Effector memory CD4-positive, alpha-beta T cell (primary cell): ENCODE measurements around the gene ZNF787.
A peak's percentile ranks its signal among the peaks of the same experiment; 100 is the strongest.

Experiments
- DNase-seq, 3 donors: peaks; one replicate each; pipeline ENCODE4 v3.0.0-alpha.2; 2020
- H3K27ac ChIP-seq: 2 replicates; pipeline ENCODE4 v1.7.0; 2013; ENCODE audit warnings: mild to moderate bottlenecking, low read length, moderate library complexity; ENCODE audit not compliant: insufficient read depth, poor library complexity, severe bottlenecking
- H3K27me3 ChIP-seq: replicated peaks from 2 replicates; pipeline ENCODE4 v1.7.0; 2013; ENCODE audit warnings: mild to moderate bottlenecking, low read length; ENCODE audit not compliant: insufficient read depth, control insufficient read depth, poor library complexity, severe bottlenecking
- H3K36me3 ChIP-seq: 2 replicates; pipeline ENCODE4 v1.7.0; 2013; ENCODE audit warnings: mild to moderate bottlenecking, low read length, moderate library complexity; ENCODE audit not compliant: control insufficient read depth, insufficient read depth
- H3K4me1 ChIP-seq: 2 replicates; pipeline ENCODE4 v1.7.0; 2013; ENCODE audit warnings: low read length, mild to moderate bottlenecking; ENCODE audit not compliant: control insufficient read depth, insufficient read depth, poor library complexity, severe bottlenecking
- H3K4me3 ChIP-seq: 2 replicates; pipeline ENCODE4 v1.7.0; 2013; ENCODE audit warnings: low read length, low read depth, mild to moderate bottlenecking; ENCODE audit not compliant: insufficient read depth, poor library complexity, severe bottlenecking
- H3K9me3 ChIP-seq: 2 replicates; pipeline ENCODE4 v1.7.0; 2013; ENCODE audit warnings: mild to moderate bottlenecking, low read length, moderate library complexity; ENCODE audit not compliant: control insufficient read depth

The ZNF787 gene

GRCh38 chr19:56089344-56089743 is 31.8 kb downstream of the ZNF787 start:
- Histone ChIP-seq H3K27ac (no peak overlapping the region), H3K4me1 (no peaks in the 10 kb centered on the region), H3K9me3 (no peaks in the 10 kb centered on the region), H3K27me3 (no peaks in the 10 kb centered on the region), H3K4me3 (no peak overlapping the region), H3K36me3 (peaks cover 18% of the 10 kb centered on the region)
- DNase-seq, result no peak

GRCh38 chr19:56088497-56089215 is 32.4 kb downstream of the ZNF787 start:
- Histone ChIP-seq H3K4me3 (no peak overlapping the region), H3K4me1 (no peaks in the 10 kb centered on the region), H3K9me3 (no peaks in the 10 kb centered on the region), H3K27ac (no peak overlapping the region), H3K27me3 (no peaks in the 10 kb centered on the region), H3K36me3 (peaks cover 18% of the 10 kb centered on the region)
- DNase-seq, result no peak

DNA sequence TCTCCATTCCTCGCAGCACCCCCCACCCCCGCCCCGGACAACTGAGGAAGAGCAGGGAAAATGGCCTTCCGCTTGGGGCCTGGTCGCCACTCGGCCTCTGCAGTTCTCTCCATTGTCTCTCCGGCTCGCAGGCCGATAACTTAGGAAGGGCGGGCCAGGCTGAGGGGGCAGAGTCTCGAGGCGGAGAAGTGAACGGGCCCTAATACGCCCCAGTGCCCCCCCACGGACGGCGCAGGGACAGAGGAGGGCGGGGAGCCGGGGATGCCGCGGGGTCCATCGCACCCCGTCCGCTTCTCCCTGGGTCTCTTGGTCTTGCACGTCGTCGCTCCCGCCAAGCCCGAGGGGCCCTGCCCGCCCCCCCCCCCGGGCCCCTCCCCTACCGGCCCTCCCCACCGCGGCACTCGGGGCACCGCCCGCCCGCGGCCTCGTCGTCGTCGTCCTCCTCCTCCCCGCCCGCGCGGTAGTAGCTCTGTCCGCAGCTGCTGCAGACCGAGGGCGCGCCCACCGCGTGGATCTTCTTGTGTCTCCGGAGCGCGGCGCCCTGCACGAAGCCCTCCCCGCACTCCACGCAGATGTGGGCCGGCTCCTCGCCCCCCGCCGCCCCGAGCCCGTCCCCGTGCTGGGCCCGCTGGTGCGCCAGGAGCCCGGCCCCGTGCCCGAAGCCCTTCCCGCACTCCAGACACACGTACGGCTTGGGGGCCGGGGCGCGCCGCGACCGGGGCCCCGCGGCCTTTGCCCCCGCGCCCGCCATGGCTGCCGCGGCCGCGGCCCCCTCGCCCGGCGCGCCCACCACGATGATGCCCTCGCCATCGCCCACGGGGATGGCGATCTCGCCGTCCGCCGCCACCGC is 33.2 kb downstream of the ZNF787 start:
- no peak for DNase-seq
- Histone ChIP-seq H3K4me3 (no peak overlapping the region), H3K4me1 (no peaks in the 10 kb centered on the region), H3K27me3 (no peaks in the 10 kb centered on the region), H3K36me3 (peaks cover 18% of the 10 kb centered on the region), H3K9me3 (no peaks in the 10 kb centered on the region), H3K27ac (no peak overlapping the region)

DNA sequence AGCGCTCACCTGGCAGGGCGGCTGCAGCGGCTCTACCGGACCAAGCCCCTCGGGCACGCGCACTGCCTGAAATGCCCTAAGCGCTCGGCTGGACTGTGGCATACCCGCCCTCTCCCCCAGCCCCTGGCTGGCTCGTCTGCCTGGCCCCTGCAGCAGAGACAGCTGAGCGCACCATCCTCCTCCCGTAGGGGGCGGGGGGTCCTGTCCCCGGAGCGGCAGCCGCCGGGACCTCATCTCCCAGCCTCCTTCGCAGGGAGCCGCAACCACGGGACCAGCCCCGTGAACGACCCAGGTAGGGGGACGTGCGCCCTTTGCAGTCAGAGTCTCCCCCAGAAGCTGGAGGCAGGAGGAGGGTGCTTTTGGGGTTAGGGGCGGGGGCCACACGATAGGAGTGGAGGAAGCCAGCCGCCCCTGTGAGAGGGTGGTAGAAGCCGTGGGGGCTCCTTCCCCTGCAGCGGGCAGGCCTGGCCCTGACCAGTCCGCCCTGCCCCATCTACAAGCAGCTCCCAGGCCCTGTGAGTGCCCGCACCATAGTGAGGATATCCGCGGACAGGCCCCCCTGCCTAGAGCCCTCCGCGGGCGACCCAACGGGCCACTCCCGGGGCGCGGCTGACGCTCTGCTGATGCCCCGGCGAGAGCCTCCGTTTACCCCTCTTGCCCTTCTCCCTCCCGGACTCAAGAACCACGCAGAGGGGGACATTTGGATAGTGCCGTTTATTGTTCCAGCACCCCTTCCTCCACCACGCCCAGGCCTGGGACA is 34.2 kb downstream of the ZNF787 start:
- Histone ChIP-seq H3K9me3 (no peaks in the 10 kb centered on the region), H3K36me3 (peaks cover 18% of the 10 kb centered on the region), H3K4me3 (no peak overlapping the region), H3K27ac (no peak overlapping the region), H3K27me3 (no peaks in the 10 kb centered on the region), H3K4me1 (no peaks in the 10 kb centered on the region)
- no peak for DNase-seq

GRCh38 chr19:56085571-56086275 is 35.4 kb downstream of the ZNF787 start:
- Histone ChIP-seq H3K9me3 (no peaks in the 10 kb centered on the region), H3K4me3 (no peak overlapping the region), H3K36me3 (peaks cover 18% of the 10 kb centered on the region), H3K27ac (no peak overlapping the region), H3K4me1 (peaks cover 5% of the 10 kb centered on the region), H3K27me3 (no peaks in the 10 kb centered on the region)
- DNase-seq, result no peak

- no peak for DNase-seq
- Histone ChIP-seq H3K4me1 (peaks cover 7% of the 10 kb centered on the region), H3K27ac (no peak overlapping the region), H3K36me3 (peaks cover 16% of the 10 kb centered on the region), H3K9me3 (no peaks in the 10 kb centered on the region), H3K27me3 (no peaks in the 10 kb centered on the region), H3K4me3 (no peak overlapping the region)
Measured at GRCh38 chr19:56084835-56085536, 36.1 kb downstream of the ZNF787 start.

- Histone ChIP-seq H3K4me1 (peaks cover 7% of the 10 kb centered on the region), H3K27ac (no peak overlapping the region), H3K36me3 (peaks cover 3% of the 10 kb centered on the region), H3K4me3 (no peak overlapping the region), H3K9me3 (no peaks in the 10 kb centered on the region), H3K27me3 (no peaks in the 10 kb centered on the region)
- DNase-seq, result no peak
Measured at GRCh38 chr19:56083668-56084067, 37.4 kb downstream of the ZNF787 start.

DNA sequence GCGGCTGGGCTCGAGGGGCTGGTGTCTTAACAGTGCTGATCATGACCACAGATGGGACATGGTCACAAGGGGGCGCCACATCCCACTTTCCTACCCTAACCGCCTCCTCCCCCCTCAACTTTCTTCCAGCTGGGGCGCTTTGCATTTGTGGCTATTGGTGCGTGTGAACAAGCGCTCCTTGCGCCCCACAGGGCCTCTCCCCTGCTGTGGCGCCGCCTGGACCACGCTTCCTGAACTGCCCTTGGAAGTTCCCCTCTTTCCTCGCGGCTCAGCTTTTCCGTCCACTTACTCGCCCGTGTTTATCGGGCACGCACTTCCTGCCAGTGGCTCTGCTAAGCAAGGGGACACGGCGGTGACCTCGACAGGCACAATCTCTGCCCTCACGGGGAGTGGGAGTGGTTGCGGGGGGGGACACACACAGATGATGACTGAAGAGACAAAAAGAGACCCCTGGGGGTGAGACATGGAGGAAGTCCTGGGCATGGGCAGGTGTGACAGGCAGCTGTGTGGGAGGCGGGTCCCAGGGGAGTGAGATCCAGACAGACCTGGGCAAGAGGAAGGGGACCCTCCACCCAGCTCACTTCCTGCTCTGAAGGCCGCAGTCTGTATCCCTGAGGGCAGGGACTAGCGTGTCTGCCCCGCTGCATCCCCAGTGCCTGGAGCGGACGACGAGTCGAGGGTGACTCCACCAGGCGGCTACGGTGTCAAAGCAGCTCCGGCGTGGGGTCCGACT is 40.3 kb downstream of the ZNF787 start:
- peak; percentile 15 to 45 (median 41) for DNase-seq
- Histone ChIP-seq H3K4me3 (peak overlapping the region; percentile 47), H3K9me3 (no peaks in the 10 kb centered on the region), H3K4me1 (peaks cover 7% of the 10 kb centered on the region), H3K36me3 (no peaks in the 10 kb centered on the region), H3K27ac (no peak overlapping the region), H3K27me3 (no peaks in the 10 kb centered on the region)

GRCh38 chr19:56079609-56080008 is 41.5 kb downstream of the ZNF787 start:
- Histone ChIP-seq H3K36me3 (no peaks in the 10 kb centered on the region), H3K9me3 (no peaks in the 10 kb centered on the region), H3K27me3 (no peaks in the 10 kb centered on the region), H3K4me3 (no peak overlapping the region), H3K4me1 (peaks cover 7% of the 10 kb centered on the region), H3K27ac (no peak overlapping the region)
- DNase-seq, result no peak
